HepG2 (cell line): ENCODE data around the gene MAP1LC3A. TPM values are rescaled to one million over a fixed set of nuclear protein-coding genes. Genes with fewer than 3 reads are reported as not detected.

Source experiments
- CBX5 ChIP-seq: sonication (generic); formaldehyde crosslinking; IDR thresholded peaks from 2 replicates; pipeline ENCODE4 v1.4.0; 2020; ENCODE audit warnings: missing genetic modification reagents, borderline replicate concordance
- FOXO1 ChIP-seq: sonication (generic); formaldehyde crosslinking; IDR thresholded peaks from 2 replicates; pipeline ENCODE4 v1.4.0; 2020; ENCODE audit warnings: missing genetic modification reagents
- MATR3 ChIP-seq: sonication (generic); formaldehyde crosslinking; IDR thresholded peaks from 2 replicates; pipeline ENCODE4 v1.4.0; 2020; ENCODE audit warnings: missing genetic modification reagents
- MEF2D ChIP-seq: sonication (generic); formaldehyde crosslinking; IDR thresholded peaks from 2 replicates; pipeline ENCODE4 v1.5.1; 2020; ENCODE audit warnings: mild to moderate bottlenecking, missing genetic modification reagents
- MZF1 ChIP-seq: sonication (generic); formaldehyde crosslinking; IDR thresholded peaks from 2 replicates; pipeline ENCODE4 v1.8.1; 2023; ENCODE audit warnings: mild to moderate bottlenecking, missing genetic modification reagents, borderline replicate concordance
- NRL ChIP-seq: sonication (generic); formaldehyde crosslinking; IDR thresholded peaks from 2 replicates; pipeline ENCODE4 v1.5.0; 2020; ENCODE audit warnings: missing genetic modification reagents, mild to moderate bottlenecking, moderate library complexity, borderline replicate concordance
- PCBP2 ChIP-seq: fragments of 200-400 bp; formaldehyde crosslinking; optimal IDR thresholded peaks from 2 replicates; pipeline ENCODE3; 2018; ENCODE audit warnings: low read length, low read depth; ENCODE audit not compliant: poor library complexity, severe bottlenecking
- RXRB ChIP-seq: IDR thresholded peaks from 2 replicates; pipeline ENCODE4 v1.6.1; 2016; ENCODE audit warnings: borderline replicate concordance, missing genetic modification reagents, missing compliant biosample characterization
- ZBTB7A ChIP-seq: sonication (generic); formaldehyde crosslinking; IDR thresholded peaks from 2 replicates; pipeline ENCODE4 v1.8.0; 2022; ENCODE audit warnings: mild to moderate bottlenecking, missing genetic modification reagents
- ZMYM3 ChIP-seq: sonication (generic); formaldehyde crosslinking; IDR thresholded peaks from 2 replicates; pipeline ENCODE4 v1.5.1; 2020; ENCODE audit warnings: mild to moderate bottlenecking, missing genetic modification reagents
- ZNF101 ChIP-seq: sonication (generic); formaldehyde crosslinking; IDR thresholded peaks from 2 replicates; pipeline ENCODE4 v1.4.0; 2020; ENCODE audit warnings: mild to moderate bottlenecking, low read depth, missing genetic modification reagents, borderline replicate concordance
- ZNF563 ChIP-seq: sonication (generic); formaldehyde crosslinking; IDR thresholded peaks from 2 replicates; pipeline ENCODE4 v1.8.0; 2022; ENCODE audit warnings: mild to moderate bottlenecking, moderate library complexity, missing genetic modification reagents
- ZNF766 ChIP-seq: sonication (generic); formaldehyde crosslinking; IDR thresholded peaks from 2 replicates; pipeline ENCODE4 v1.5.0; 2020; ENCODE audit warnings: missing genetic modification reagents, borderline replicate concordance
- polyA plus RNA-seq, 8 experiments: library from polyadenylated mRNA; depleted of rRNA in 3 of 8; stranded (reverse) in 7 of 8; unstranded in 1 of 8; fragments of >200 nt; fragmentation: Illumina TruSeq in 4 of 8; extraction: Trizol in 4 of 8; gene quantifications; 2 replicates each; pipeline versions ENCODE4 v1.2.1 to v1.2.3, GENCODE V29; 2011 to 2016; ENCODE audit warnings: low read depth in 4 of 8, missing spikeins in 1 of 8, mixed read lengths in 1 of 8; ENCODE audit not compliant: insufficient read depth in 1 of 8
- total RNA-seq, 5 experiments: library from RNA; depleted of rRNA; stranded (reverse); fragments of >200 nt; fragmentation: Illumina TruSeq; extraction: Trizol; gene quantifications; 2 replicates each; pipeline ENCODE4 v1.2.3, GENCODE V29; 2016; ENCODE audit warnings: low read depth in 1 of 5
- TF ChIP-seq, protein P1 (sequence below): IDR thresholded peaks from 2 replicates; pipeline ENCODE4 v1.6.1; 2016; ENCODE audit warnings: missing compliant biosample characterization, missing genetic modification reagents, borderline replicate concordance
- TF ChIP-seq, protein P2 (sequence below): IDR thresholded peaks from 2 replicates; pipeline ENCODE4 v1.6.1; 2016; ENCODE audit warnings: missing genetic modification reagents, missing compliant biosample characterization
- TF ChIP-seq, protein P3 (sequence below): sonication (generic); formaldehyde crosslinking; IDR thresholded peaks from 2 replicates; pipeline ENCODE4 v1.4.0; 2020; ENCODE audit warnings: mild to moderate bottlenecking, low read depth, missing genetic modification reagents
- TF ChIP-seq, protein P4 (sequence below): sonication (generic); formaldehyde crosslinking; IDR thresholded peaks from 2 replicates; pipeline ENCODE4 v1.5.1; 2020; ENCODE audit warnings: mild to moderate bottlenecking, missing genetic modification reagents, moderate library complexity
- TF ChIP-seq, protein P5 (sequence below): sonication (generic); formaldehyde crosslinking; IDR thresholded peaks from 2 replicates; pipeline ENCODE4 v1.4.0; 2020; ENCODE audit warnings: low read depth, mild to moderate bottlenecking, missing genetic modification reagents
- TF ChIP-seq, protein P6 (sequence below): sonication (generic); formaldehyde crosslinking; IDR thresholded peaks from 2 replicates; pipeline ENCODE4 v1.5.1; 2020; ENCODE audit warnings: mild to moderate bottlenecking, missing genetic modification reagents, moderate library complexity

MAP1LC3A gene
- total and polyA plus RNA-seq, 2 of the 13 experiments (the other 11 are each of a cell fraction or from before 2014, with no cell fraction given): not detected

DNA sequence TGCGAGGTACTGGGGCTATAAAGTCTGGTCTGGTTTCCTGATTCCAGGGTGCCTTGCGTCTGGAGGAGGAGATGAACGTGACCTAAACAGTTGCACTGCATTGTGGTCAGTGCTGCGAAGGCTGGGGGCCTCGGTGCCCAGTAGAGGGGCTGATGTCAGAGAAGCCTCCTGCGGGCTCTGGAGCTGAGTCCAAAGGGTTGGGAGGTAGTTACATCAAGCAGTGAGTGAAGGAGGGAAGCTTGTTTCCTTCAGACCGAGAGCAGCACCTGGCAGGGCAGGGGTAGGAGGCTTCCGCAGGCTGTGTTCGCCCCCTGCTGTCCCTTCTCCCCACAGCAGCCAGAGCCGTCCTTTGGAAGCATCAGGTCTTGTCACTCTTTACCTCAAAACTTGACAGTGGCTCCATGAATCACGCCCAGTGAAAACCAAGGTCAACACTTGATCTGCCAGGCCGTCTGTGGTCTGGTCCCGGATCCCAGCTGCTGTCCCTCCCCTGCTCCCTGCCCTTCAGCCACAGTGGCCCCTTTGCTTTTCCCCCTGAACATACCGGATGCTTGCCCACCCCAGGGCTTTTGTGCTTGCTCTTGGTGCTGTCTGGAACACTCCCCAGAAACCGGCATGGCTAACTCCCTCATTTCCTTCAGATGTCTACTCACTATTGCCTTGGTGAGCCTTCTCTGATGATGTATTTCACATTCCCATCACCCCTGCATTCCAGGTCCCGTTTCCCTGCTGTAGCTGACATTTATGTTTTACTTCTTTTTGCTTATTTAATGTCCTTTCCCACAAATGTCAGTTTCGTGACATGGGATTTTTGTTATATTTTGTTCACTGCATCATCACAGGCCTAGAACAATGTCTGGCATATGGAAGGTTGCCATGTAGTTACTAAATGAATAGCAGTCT lies 35.3 kb upstream of the MAP1LC3A start (continued):
- TF ChIP-seq, protein P1, sequence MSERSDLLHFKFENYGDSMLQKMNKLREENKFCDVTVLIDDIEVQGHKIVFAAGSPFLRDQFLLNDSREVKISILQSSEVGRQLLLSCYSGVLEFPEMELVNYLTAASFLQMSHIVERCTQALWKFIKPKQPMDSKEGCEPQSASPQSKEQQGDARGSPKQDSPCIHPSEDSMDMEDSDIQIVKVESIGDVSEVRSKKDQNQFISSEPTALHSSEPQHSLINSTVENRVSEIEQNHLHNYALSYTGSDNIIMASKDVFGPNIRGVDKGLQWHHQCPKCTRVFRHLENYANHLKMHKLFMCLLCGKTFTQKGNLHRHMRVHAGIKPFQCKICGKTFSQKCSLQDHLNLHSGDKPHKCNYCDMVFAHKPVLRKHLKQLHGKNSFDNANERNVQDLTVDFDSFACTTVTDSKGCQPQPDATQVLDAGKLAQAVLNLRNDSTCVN: peak; percentile 35; the same call in 1 of the 2 replicates
- no peak for TF ChIP-seq ZNF766 (CRISPR knock-in tag)
- TF ChIP-seq, protein P2, sequence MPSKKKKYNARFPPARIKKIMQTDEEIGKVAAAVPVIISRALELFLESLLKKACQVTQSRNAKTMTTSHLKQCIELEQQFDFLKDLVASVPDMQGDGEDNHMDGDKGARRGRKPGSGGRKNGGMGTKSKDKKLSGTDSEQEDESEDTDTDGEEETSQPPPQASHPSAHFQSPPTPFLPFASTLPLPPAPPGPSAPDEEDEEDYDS (CRISPR knock-in tag): peak; percentile 33; the same call in 1 of the 2 replicates
- TF ChIP-seq, protein P3, sequence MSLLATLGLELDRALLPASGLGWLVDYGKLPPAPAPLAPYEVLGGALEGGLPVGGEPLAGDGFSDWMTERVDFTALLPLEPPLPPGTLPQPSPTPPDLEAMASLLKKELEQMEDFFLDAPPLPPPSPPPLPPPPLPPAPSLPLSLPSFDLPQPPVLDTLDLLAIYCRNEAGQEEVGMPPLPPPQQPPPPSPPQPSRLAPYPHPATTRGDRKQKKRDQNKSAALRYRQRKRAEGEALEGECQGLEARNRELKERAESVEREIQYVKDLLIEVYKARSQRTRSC: no peak
- TF ChIP-seq RXRB (CRISPR knock-in tag): peak; percentile 67
- TF ChIP-seq, protein P4, sequence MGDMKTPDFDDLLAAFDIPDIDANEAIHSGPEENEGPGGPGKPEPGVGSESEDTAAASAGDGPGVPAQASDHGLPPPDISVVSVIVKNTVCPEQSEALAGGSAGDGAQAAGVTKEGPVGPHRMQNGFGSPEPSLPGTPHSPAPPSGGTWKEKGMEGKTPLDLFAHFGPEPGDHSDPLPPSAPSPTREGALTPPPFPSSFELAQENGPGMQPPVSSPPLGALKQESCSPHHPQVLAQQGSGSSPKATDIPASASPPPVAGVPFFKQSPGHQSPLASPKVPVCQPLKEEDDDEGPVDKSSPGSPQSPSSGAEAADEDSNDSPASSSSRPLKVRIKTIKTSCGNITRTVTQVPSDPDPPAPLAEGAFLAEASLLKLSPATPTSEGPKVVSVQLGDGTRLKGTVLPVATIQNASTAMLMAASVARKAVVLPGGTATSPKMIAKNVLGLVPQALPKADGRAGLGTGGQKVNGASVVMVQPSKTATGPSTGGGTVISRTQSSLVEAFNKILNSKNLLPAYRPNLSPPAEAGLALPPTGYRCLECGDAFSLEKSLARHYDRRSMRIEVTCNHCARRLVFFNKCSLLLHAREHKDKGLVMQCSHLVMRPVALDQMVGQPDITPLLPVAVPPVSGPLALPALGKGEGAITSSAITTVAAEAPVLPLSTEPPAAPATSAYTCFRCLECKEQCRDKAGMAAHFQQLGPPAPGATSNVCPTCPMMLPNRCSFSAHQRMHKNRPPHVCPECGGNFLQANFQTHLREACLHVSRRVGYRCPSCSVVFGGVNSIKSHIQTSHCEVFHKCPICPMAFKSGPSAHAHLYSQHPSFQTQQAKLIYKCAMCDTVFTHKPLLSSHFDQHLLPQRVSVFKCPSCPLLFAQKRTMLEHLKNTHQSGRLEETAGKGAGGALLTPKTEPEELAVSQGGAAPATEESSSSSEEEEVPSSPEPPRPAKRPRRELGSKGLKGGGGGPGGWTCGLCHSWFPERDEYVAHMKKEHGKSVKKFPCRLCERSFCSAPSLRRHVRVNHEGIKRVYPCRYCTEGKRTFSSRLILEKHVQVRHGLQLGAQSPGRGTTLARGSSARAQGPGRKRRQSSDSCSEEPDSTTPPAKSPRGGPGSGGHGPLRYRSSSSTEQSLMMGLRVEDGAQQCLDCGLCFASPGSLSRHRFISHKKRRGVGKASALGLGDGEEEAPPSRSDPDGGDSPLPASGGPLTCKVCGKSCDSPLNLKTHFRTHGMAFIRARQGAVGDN (CRISPR knock-in tag): peak; percentile 87
- TF ChIP-seq NRL: peak; percentile 94
- TF ChIP-seq ZNF563 (CRISPR knock-in tag): no peak
- peak; percentile 84; the same call in 1 of the 2 replicates for TF ChIP-seq MZF1 (CRISPR knock-in tag)
- no peak for TF ChIP-seq MATR3 (CRISPR knock-in tag)
- TF ChIP-seq, protein P5, sequence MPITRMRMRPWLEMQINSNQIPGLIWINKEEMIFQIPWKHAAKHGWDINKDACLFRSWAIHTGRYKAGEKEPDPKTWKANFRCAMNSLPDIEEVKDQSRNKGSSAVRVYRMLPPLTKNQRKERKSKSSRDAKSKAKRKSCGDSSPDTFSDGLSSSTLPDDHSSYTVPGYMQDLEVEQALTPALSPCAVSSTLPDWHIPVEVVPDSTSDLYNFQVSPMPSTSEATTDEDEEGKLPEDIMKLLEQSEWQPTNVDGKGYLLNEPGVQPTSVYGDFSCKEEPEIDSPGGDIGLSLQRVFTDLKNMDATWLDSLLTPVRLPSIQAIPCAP: no peak
- TF ChIP-seq FOXO1: peak; percentile 37; the same call in 1 of the 2 replicates
- TF ChIP-seq CBX5 (CRISPR knock-in tag): peak; percentile 73; the same call in 1 of the 2 replicates
- 0 out of 2 replicates have a peak, but pooled peaks have one; percentile 53 for TF ChIP-seq ZMYM3 (CRISPR knock-in tag)
- 0 out of 2 replicates have a peak, but pooled peaks have one; percentile 41 for TF ChIP-seq ZBTB7A (CRISPR knock-in tag)
- peak; percentile 74 for TF ChIP-seq MEF2D (CRISPR knock-in tag)
- TF ChIP-seq, protein P6, sequence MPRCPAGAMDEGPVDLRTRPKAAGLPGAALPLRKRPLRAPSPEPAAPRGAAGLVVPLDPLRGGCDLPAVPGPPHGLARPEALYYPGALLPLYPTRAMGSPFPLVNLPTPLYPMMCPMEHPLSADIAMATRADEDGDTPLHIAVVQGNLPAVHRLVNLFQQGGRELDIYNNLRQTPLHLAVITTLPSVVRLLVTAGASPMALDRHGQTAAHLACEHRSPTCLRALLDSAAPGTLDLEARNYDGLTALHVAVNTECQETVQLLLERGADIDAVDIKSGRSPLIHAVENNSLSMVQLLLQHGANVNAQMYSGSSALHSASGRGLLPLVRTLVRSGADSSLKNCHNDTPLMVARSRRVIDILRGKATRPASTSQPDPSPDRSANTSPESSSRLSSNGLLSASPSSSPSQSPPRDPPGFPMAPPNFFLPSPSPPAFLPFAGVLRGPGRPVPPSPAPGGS: no peak; the same call in 1 of the 2 replicates
- no peak for TF ChIP-seq ZNF101 (CRISPR knock-in tag)
- TF ChIP-seq PCBP2: no peak
